ENCODE data around the gene DLL3.
A peak's percentile ranks its signal among the peaks of the same experiment; 100 is the strongest.

Gene DLL3

GRCh38 chr19:39470724-39471339 lies 27.9 kb upstream of the DLL3 start:
- TF ChIP-seq, protein P1, sequence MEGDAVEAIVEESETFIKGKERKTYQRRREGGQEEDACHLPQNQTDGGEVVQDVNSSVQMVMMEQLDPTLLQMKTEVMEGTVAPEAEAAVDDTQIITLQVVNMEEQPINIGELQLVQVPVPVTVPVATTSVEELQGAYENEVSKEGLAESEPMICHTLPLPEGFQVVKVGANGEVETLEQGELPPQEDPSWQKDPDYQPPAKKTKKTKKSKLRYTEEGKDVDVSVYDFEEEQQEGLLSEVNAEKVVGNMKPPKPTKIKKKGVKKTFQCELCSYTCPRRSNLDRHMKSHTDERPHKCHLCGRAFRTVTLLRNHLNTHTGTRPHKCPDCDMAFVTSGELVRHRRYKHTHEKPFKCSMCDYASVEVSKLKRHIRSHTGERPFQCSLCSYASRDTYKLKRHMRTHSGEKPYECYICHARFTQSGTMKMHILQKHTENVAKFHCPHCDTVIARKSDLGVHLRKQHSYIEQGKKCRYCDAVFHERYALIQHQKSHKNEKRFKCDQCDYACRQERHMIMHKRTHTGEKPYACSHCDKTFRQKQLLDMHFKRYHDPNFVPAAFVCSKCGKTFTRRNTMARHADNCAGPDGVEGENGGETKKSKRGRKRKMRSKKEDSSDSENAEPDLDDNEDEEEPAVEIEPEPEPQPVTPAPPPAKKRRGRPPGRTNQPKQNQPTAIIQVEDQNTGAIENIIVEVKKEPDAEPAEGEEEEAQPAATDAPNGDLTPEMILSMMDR (IDR thresholded peaks at IDR 0.05): no peak

DNA sequence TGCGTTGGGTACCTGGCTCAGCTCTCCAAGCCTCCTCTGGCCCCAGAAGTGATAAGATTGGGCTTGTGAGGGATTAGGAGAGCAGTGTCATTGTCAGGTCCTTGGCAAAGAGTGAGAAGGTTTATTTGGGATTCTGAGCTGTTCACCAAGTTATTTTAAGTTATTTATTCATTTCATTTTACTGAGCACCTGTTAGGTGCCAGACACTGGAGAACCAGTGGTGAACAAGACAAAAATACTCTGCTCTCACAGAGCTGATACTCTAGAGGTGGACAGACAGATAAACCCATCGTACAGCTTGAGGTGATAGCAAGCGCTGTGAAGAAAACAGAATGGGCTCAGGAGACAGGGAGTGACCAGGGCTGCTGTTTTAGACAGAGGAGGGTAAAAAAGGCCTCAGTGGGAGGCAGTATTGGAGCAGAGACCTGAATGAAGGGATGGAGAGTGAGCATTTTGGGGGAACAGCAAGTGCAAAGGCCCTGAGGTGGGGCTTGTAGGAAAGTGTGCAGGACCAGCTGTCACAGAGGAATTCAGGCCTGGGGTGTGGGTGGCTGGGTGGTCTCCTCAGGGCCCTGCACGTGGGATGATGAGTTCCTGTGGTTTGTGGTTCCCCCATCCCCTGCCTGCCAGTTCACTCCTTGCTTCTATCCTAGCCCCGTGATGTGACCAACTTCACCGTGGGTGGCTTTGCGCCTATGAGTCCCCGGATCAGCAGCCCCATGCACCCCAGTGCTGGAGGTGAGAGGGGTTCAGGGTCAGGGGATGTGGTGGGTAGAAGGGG lies 26.8 kb upstream of the DLL3 start:
- TF ChIP-seq, protein P1 (IDR thresholded peaks at IDR 0.05): no peak

- TF ChIP-seq, protein P1 (IDR thresholded peaks at IDR 0.05): no peak
These were observed 25.9 kb upstream of the DLL3 start for GRCh38 chr19:39472746-39473442.

- TF ChIP-seq, protein P1 (IDR thresholded peaks at IDR 0.05): no peak
These were observed 25.2 kb upstream of the DLL3 start for GRCh38 chr19:39473443-39473960.

- TF ChIP-seq, protein P1 (IDR thresholded peaks at IDR 0.05): peak; percentile 95
These were observed 24.6 kb upstream of the DLL3 start for GRCh38 chr19:39474139-39474620.

DNA sequence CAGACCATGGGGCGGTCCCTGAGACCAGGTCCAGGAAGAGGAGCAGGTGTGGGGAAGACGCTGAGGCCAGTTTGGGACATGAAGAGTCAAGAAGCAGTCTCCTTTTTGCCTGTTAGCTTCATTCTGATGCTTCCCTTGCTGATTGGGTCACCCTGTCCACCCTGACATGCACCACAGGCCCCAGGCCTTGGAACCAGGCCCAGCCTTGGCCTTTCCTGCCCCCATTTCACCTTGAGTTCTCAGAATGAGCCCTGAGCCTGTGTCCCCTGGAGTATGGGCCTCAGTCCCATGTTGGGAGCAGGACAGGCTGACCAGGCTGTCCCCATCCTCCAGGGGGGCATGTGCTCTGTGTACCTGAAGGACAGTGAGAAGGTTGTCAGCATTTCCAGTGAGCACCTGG lies 23.0 kb upstream of the DLL3 start:
- TF ChIP-seq, protein P1 (IDR thresholded peaks at IDR 0.05): no peak

GRCh38 chr19:39479916-39480315 lies 18.8 kb upstream of the DLL3 start:
- TF ChIP-seq, protein P1 (IDR thresholded peaks at IDR 0.05): no peak
